ENCODE measurements around the gene MRPL55. TPM values are rescaled to one million over a fixed set of nuclear protein-coding genes. Genes with fewer than 3 reads are reported as not detected.

Gene MRPL55
- total RNA-seq, 1 donor from 2014 or later = 42.4 TPM

- Mint-ChIP-seq H3K27me3 (ENCODE audit: insufficient read depth, low read depth) (peaks cover 19% of the 10 kb centered on the region), H3K4me1 (peaks cover 10% of the 10 kb centered on the region), H3K9me3 (peaks cover 4% of the 10 kb centered on the region), H3K36me3 (peaks cover 3% of the 10 kb centered on the region), H3K27ac (no peak overlapping the region), H3K4me3 (no peak overlapping the region)
- TF ChIP-seq EZH2 (IDR thresholded peaks at IDR 0.05) (no peak), EZH2phosphoT487 (IDR thresholded peaks at IDR 0.05) (no peak), CTCF (IDR thresholded peaks at IDR 0.05) (no peak)
- no peak overlapping the region for H3K4me3 ChIP-seq
- no peak overlapping the region for H3K4me2 ChIP-seq
- no peak overlapping the region for H3K9ac ChIP-seq
- no peak overlapping the region for H2AFZ ChIP-seq (replicated peaks)
- peaks cover 4% of the 10 kb centered on the region for H3K4me1 ChIP-seq
- no peaks in the 10 kb centered on the region for H3F3A ChIP-seq (ENCODE audit: low read depth)
- no peak for DNase-seq (ENCODE audit: low spot score)
- no peaks in the 10 kb centered on the region for H3K36me3 ChIP-seq
- H3K27me3 ChIP-seq = peaks cover 92% of the 10 kb centered on the region
- H3K79me2 ChIP-seq (ENCODE audit: low read depth) = no peaks in the 10 kb centered on the region
- no peaks in the 10 kb centered on the region for H4K20me1 ChIP-seq (ENCODE audit: low read depth)
- H3K27ac ChIP-seq = no peak overlapping the region
- H3K9me3 ChIP-seq (ENCODE audit: low read depth) = no peaks in the 10 kb centered on the region
Observed at GRCh38 chr1:228064741-228065542, 44.2 kb downstream of the MRPL55 start.

- no peak overlapping the region for H3K9ac ChIP-seq
- no peak overlapping the region for H3K4me3 Mint-ChIP-seq
- H3K4me1 Mint-ChIP-seq = peaks cover 10% of the 10 kb centered on the region
- no peaks in the 10 kb centered on the region for H3K9me3 ChIP-seq (ENCODE audit: low read depth)
- no peaks in the 10 kb centered on the region for H3K79me2 ChIP-seq (ENCODE audit: low read depth)
- H3K27ac Mint-ChIP-seq = no peak overlapping the region
- H4K20me1 ChIP-seq (ENCODE audit: low read depth) = no peaks in the 10 kb centered on the region
- H3K9me3 Mint-ChIP-seq = peaks cover 4% of the 10 kb centered on the region
- H3K27ac ChIP-seq = no peak overlapping the region
- H3K36me3 ChIP-seq = no peaks in the 10 kb centered on the region
- peaks cover 4% of the 10 kb centered on the region for H3K4me1 ChIP-seq
- peaks cover 3% of the 10 kb centered on the region for H3K36me3 Mint-ChIP-seq
- DNase-seq (ENCODE audit: low spot score) = no peak
- H2AFZ ChIP-seq (replicated peaks) = no peak overlapping the region
- no peak overlapping the region for H3K4me2 ChIP-seq
- H3F3A ChIP-seq (ENCODE audit: low read depth) = no peaks in the 10 kb centered on the region
- TF ChIP-seq EZH2 (IDR thresholded peaks at IDR 0.05) (no peak), CTCF (IDR thresholded peaks at IDR 0.05) (no peak), EZH2phosphoT487 (IDR thresholded peaks at IDR 0.05) (no peak)
- H3K4me3 ChIP-seq = no peak overlapping the region
- H3K27me3 Mint-ChIP-seq (ENCODE audit: insufficient read depth, low read depth) = peaks cover 22% of the 10 kb centered on the region
- H3K27me3 ChIP-seq = peaks cover 92% of the 10 kb centered on the region
Observed at GRCh38 chr1:228064296-228064695, 44.8 kb downstream of the MRPL55 start.

GRCh38 chr1:228063251-228064191, 45.6 kb downstream of the MRPL55 start:
- no peak overlapping the region for H3K4me3 ChIP-seq
- Mint-ChIP-seq H3K27me3 (ENCODE audit: insufficient read depth, low read depth) (peaks cover 24% of the 10 kb centered on the region), H3K4me3 (no peak overlapping the region), H3K9me3 (peaks cover 4% of the 10 kb centered on the region), H3K4me1 (peaks cover 10% of the 10 kb centered on the region), H3K36me3 (peaks cover 3% of the 10 kb centered on the region), H3K27ac (no peak overlapping the region)
- H3K4me2 ChIP-seq = no peak overlapping the region
- no peak for DNase-seq (ENCODE audit: low spot score)
- TF ChIP-seq CTCF (IDR thresholded peaks at IDR 0.05) (no peak), EZH2 (IDR thresholded peaks at IDR 0.05) (no peak), EZH2phosphoT487 (IDR thresholded peaks at IDR 0.05) (no peak)
- H3K36me3 ChIP-seq = no peaks in the 10 kb centered on the region
- H3K9ac ChIP-seq = no peak overlapping the region
- no peak overlapping the region for H3K27ac ChIP-seq
- no peaks in the 10 kb centered on the region for H4K20me1 ChIP-seq (ENCODE audit: low read depth)
- no peaks in the 10 kb centered on the region for H3F3A ChIP-seq (ENCODE audit: low read depth)
- H3K79me2 ChIP-seq (ENCODE audit: low read depth) = no peaks in the 10 kb centered on the region
- H3K4me1 ChIP-seq = peaks cover 4% of the 10 kb centered on the region
- no peaks in the 10 kb centered on the region for H3K9me3 ChIP-seq (ENCODE audit: low read depth)
- H2AFZ ChIP-seq (replicated peaks) = no peak overlapping the region
- peaks cover 92% of the 10 kb centered on the region for H3K27me3 ChIP-seq
